ENCODE results near the gene TBL1XR1.

- TF ChIP-seq CTCF (conservative IDR thresholded peaks at IDR 0.05; ENCODE audit: low read depth, low read length) (no peak), EZH2 (IDR thresholded peaks at IDR 0.05; ENCODE audit: borderline replicate concordance, low read depth, low read length, poor library complexity, severe bottlenecking) (no peak)
These were observed 12.2 kb downstream of the TBL1XR1 start for GRCh38 chr3:177185035-177185574.
